ENCODE results near the gene SHLD1.

The SHLD1 gene

DNA sequence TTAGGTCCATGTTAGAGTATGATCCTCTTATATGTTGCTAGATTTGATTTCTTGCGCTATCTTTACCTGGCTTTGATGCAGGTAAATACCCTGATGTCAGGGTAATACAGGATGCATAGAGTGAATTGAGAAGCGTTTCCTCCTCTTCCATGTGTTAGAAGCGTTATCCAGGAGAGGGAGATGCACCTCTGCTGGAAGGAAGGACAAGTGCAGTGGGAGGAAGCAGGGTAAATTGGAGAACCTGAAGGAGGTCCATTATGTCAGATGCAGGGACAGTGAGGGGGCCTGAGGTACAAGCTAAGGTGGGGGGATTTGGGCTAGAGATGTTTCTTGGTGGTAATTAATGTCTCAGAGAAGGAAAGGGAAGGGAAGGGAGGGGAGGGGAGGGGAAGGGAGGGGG is 7.7 kb downstream of the SHLD1 start:
- 83% methylated on average over 3 of the region's 3 CpGs for WGBS
- Histone ChIP-seq H3K9ac (ENCODE audit: low read length) (no peak overlapping the region), H2AK5ac (ENCODE audit: low read length, severe bottlenecking) (no peak overlapping the region), H2BK120ac (ENCODE audit: low read depth, low read length) (no peak overlapping the region), H3K14ac (ENCODE audit: low read length in 2 of 2) (no peak overlapping the region), H2BK12ac (ENCODE audit: low read length in 2 of 2) (no peak overlapping the region), H3K23ac (ENCODE audit: low read length in 2 of 2) (no peak overlapping the region), H3K36me3 (ENCODE audit: control insufficient read depth in 1 of 2, insufficient read depth in 2 of 2, low read depth in 1 of 2, low read length in 2 of 2) (peaks cover 0 to 3% of the 10 kb centered on the region in 2 experiments), H3K4me1 (ENCODE audit: control insufficient read depth, insufficient read depth, low read depth, low read length) (no peaks in the 10 kb centered on the region), H3K18ac (ENCODE audit: low read depth in 1 of 2, low read length in 2 of 2) (no peak overlapping the region), H2AFZ (ENCODE audit: low read depth, low read length) (no peak overlapping the region), H2BK5ac (ENCODE audit: low read depth, low read length, poor library complexity, severe bottlenecking) (no peak overlapping the region), H3K27ac (ENCODE audit: low read length, poor library complexity, severe bottlenecking) (no peak overlapping the region), H3K79me1 (replicated peaks; ENCODE audit: low read length, poor library complexity, severe bottlenecking) (peaks cover 2% of the 10 kb centered on the region), H3K4me2 (ENCODE audit: low read length, poor library complexity, severe bottlenecking) (no peak overlapping the region), H3K27me3 (ENCODE audit: control insufficient read depth in 1 of 2, insufficient read depth in 1 of 2, low read length in 2 of 2) (no peaks in the 10 kb centered on the region), H3K4me3 (ENCODE audit: insufficient read depth in 1 of 2, low read depth in 1 of 2, low read length in 2 of 2) (no peak overlapping the region), H4K8ac (ENCODE audit: low read length) (no peak overlapping the region), H3K4ac (ENCODE audit: low read depth in 1 of 2, low read length in 2 of 2) (no peak overlapping the region), H4K91ac (ENCODE audit: low read length) (no peak overlapping the region), H3K9me3 (ENCODE audit: control insufficient read depth, low read length) (no peaks in the 10 kb centered on the region), H2BK15ac (ENCODE audit: low read depth, poor library complexity, severe bottlenecking) (no peak overlapping the region)
- no peak for DNase-seq

- no peaks in the 10 kb centered on the region for H3K27me3 ChIP-seq (ENCODE audit: control insufficient read depth in 1 of 2, insufficient read depth in 1 of 2, low read length in 2 of 2)
- no peak overlapping the region for H4K8ac ChIP-seq (ENCODE audit: low read length)
- no peak overlapping the region for H3K4ac ChIP-seq (ENCODE audit: low read depth in 1 of 2, low read length in 2 of 2)
- H3K18ac ChIP-seq (ENCODE audit: low read depth in 1 of 2, low read length in 2 of 2) = no peak overlapping the region
- no peak overlapping the region for H2BK12ac ChIP-seq (ENCODE audit: low read length in 2 of 2)
- H3K9ac ChIP-seq (ENCODE audit: low read length) = no peak overlapping the region
- no peak overlapping the region for H2BK15ac ChIP-seq (ENCODE audit: low read depth, poor library complexity, severe bottlenecking)
- no peak for DNase-seq
- no peaks in the 10 kb centered on the region for H3K4me1 ChIP-seq (ENCODE audit: control insufficient read depth, insufficient read depth, low read depth, low read length)
- no peak overlapping the region for H3K4me2 ChIP-seq (ENCODE audit: low read length, poor library complexity, severe bottlenecking)
- WGBS = 88% methylated on average over 7 of the region's 7 CpGs
- no peak overlapping the region for H4K91ac ChIP-seq (ENCODE audit: low read length)
- H3K36me3 ChIP-seq (ENCODE audit: control insufficient read depth in 1 of 2, insufficient read depth in 2 of 2, low read depth in 1 of 2, low read length in 2 of 2) = peaks cover 0 to 3% of the 10 kb centered on the region in 2 experiments
- H3K79me1 ChIP-seq (replicated peaks; ENCODE audit: low read length, poor library complexity, severe bottlenecking) = no peaks in the 10 kb centered on the region
- H2BK5ac ChIP-seq (ENCODE audit: low read depth, low read length, poor library complexity, severe bottlenecking) = no peak overlapping the region
- no peak overlapping the region for H2BK120ac ChIP-seq (ENCODE audit: low read depth, low read length)
- H2AK5ac ChIP-seq (ENCODE audit: low read length, severe bottlenecking) = no peak overlapping the region
- H3K14ac ChIP-seq (ENCODE audit: low read length in 2 of 2) = no peak overlapping the region
- H3K4me3 ChIP-seq (ENCODE audit: insufficient read depth in 1 of 2, low read depth in 1 of 2, low read length in 2 of 2) = no peak overlapping the region
- no peak overlapping the region for H3K27ac ChIP-seq (ENCODE audit: low read length, poor library complexity, severe bottlenecking)
- H2AFZ ChIP-seq (ENCODE audit: low read depth, low read length) = no peak overlapping the region
- H3K9me3 ChIP-seq (ENCODE audit: control insufficient read depth, low read length) = no peaks in the 10 kb centered on the region
- no peak overlapping the region for H3K23ac ChIP-seq (ENCODE audit: low read length in 2 of 2)
Observed at GRCh38 chr20:5766085-5766764, 16.0 kb downstream of the SHLD1 start.

GRCh38 chr20:5767493-5768098 is 17.4 kb downstream of the SHLD1 start:
- 95% methylated on average over 9 of the region's 9 CpGs for WGBS
- Histone ChIP-seq H3K27me3 (ENCODE audit: control insufficient read depth in 1 of 2, insufficient read depth in 1 of 2, low read length in 2 of 2) (no peaks in the 10 kb centered on the region), H3K23ac (ENCODE audit: low read length in 2 of 2) (no peak overlapping the region)

GRCh38 chr20:5770231-5770986 is 20.2 kb downstream of the SHLD1 start:
- Histone ChIP-seq H3K18ac (ENCODE audit: low read depth in 1 of 2, low read length in 2 of 2) (no peak overlapping the region), H3K9ac (ENCODE audit: low read length) (no peak overlapping the region), H3K79me1 (replicated peaks; ENCODE audit: low read length, poor library complexity, severe bottlenecking) (no peaks in the 10 kb centered on the region), H4K8ac (ENCODE audit: low read length) (no peak overlapping the region), H2BK15ac (ENCODE audit: low read depth, poor library complexity, severe bottlenecking) (no peak overlapping the region), H3K27ac (ENCODE audit: low read length, poor library complexity, severe bottlenecking) (no peak overlapping the region), H2AK5ac (ENCODE audit: low read length, severe bottlenecking) (no peak overlapping the region), H3K36me3 (ENCODE audit: control insufficient read depth in 1 of 2, insufficient read depth in 2 of 2, low read depth in 1 of 2, low read length in 2 of 2) (no peaks in the 10 kb centered on the region), H3K4me2 (ENCODE audit: low read length, poor library complexity, severe bottlenecking) (no peak overlapping the region), H3K4me1 (ENCODE audit: control insufficient read depth, insufficient read depth, low read depth, low read length) (no peaks in the 10 kb centered on the region), H3K9me3 (ENCODE audit: control insufficient read depth, low read length) (no peaks in the 10 kb centered on the region), H2BK12ac (ENCODE audit: low read length in 2 of 2) (no peak overlapping the region), H3K14ac (ENCODE audit: low read length in 2 of 2) (no peak overlapping the region), H3K27me3 (ENCODE audit: control insufficient read depth in 1 of 2, insufficient read depth in 1 of 2, low read length in 2 of 2) (no peaks in the 10 kb centered on the region), H4K91ac (ENCODE audit: low read length) (no peak overlapping the region), H2AFZ (ENCODE audit: low read depth, low read length) (no peak overlapping the region), H3K23ac (ENCODE audit: low read length in 2 of 2) (no peak overlapping the region), H3K4ac (ENCODE audit: low read depth in 1 of 2, low read length in 2 of 2) (no peak overlapping the region), H2BK120ac (ENCODE audit: low read depth, low read length) (no peak overlapping the region), H2BK5ac (ENCODE audit: low read depth, low read length, poor library complexity, severe bottlenecking) (no peak overlapping the region), H3K4me3 (ENCODE audit: insufficient read depth in 1 of 2, low read depth in 1 of 2, low read length in 2 of 2) (no peak overlapping the region)
- WGBS = 100% methylated on average over 2 of the region's 3 CpGs
- peak; percentile 6 for DNase-seq

More at GRCh38 chr20:5767493-5768098, 17.4 kb downstream of the SHLD1 start:
- Histone ChIP-seq H3K4me3 (ENCODE audit: insufficient read depth in 1 of 2, low read depth in 1 of 2, low read length in 2 of 2) (no peak overlapping the region), H4K8ac (ENCODE audit: low read length) (no peak overlapping the region), H3K79me1 (replicated peaks; ENCODE audit: low read length, poor library complexity, severe bottlenecking) (no peaks in the 10 kb centered on the region), H2BK15ac (ENCODE audit: low read depth, poor library complexity, severe bottlenecking) (no peak overlapping the region), H4K91ac (ENCODE audit: low read length) (no peak overlapping the region), H3K14ac (ENCODE audit: low read length in 2 of 2) (peak overlapping the region in 1 of 2 experiments; percentile 42), H3K9me3 (ENCODE audit: control insufficient read depth, low read length) (no peaks in the 10 kb centered on the region), H2BK12ac (ENCODE audit: low read length in 2 of 2) (no peak overlapping the region), H2AK5ac (ENCODE audit: low read length, severe bottlenecking) (no peak overlapping the region), H3K4ac (ENCODE audit: low read depth in 1 of 2, low read length in 2 of 2) (no peak overlapping the region), H2AFZ (ENCODE audit: low read depth, low read length) (no peak overlapping the region), H3K4me2 (ENCODE audit: low read length, poor library complexity, severe bottlenecking) (no peak overlapping the region), H3K36me3 (ENCODE audit: control insufficient read depth in 1 of 2, insufficient read depth in 2 of 2, low read depth in 1 of 2, low read length in 2 of 2) (no peaks in the 10 kb centered on the region), H3K9ac (ENCODE audit: low read length) (no peak overlapping the region), H3K18ac (ENCODE audit: low read depth in 1 of 2, low read length in 2 of 2) (no peak overlapping the region), H3K4me1 (ENCODE audit: control insufficient read depth, insufficient read depth, low read depth, low read length) (no peaks in the 10 kb centered on the region), H2BK120ac (ENCODE audit: low read depth, low read length) (no peak overlapping the region), H3K27ac (ENCODE audit: low read length, poor library complexity, severe bottlenecking) (no peak overlapping the region), H2BK5ac (ENCODE audit: low read depth, low read length, poor library complexity, severe bottlenecking) (no peak overlapping the region)
- no peak for DNase-seq

Data from mesenchymal stem cell (in vitro differentiated cells and primary cell).